ENCODE measurements around the gene PEX10.

PEX10 gene

DNA sequence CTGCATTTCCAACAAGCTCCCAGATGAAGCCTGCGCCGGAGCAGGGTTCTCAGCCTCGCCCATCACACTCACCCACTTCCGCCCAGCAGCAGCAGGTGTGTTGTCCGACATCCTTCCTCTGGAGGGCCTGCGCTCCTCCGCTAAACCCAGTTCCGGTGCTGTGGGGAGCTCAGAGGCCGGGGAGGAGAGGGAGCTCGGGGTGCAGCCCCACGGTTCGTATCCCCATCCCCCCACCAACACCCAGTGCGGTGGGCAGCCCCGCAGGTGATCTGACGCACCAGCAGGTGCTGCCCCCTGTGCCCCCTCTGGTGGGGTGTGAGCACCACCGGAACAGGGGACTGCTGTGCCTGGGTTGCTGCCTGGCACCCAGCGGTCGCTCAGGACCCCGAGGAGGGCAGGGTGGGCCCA lies 3.4 kb upstream of the PEX10 start:
- no peak overlapping the region for H3K4me3 ChIP-seq (ENCODE audit: low read length)

DNA sequence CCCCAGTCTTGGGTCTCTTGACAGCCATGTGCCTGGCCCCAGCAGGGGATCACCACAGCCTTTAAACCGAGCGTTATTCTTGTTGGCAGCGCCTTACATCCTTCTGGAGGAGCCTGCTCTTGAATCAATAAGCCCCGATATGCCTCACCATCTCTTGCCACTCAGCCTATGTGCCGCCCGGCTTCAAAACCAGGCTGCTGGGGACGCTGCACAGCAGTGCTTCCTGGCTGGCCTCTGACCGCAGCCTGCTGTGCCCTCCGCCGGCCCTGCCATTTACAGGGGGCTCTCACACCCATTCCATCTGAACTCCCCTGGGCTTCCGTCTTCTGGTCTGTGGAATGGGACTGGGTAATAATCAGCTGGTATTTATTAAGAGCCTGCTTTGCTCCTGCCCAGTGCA lies 3.0 kb upstream of the PEX10 start:
- no CpG with 5 or more reads among the region's 11 CpGs for WGBS (ENCODE audit: insufficient coverage, insufficient read length)
- no peaks in the 10 kb centered on the region for H3K36me3 ChIP-seq (ENCODE audit: control insufficient read depth, insufficient read depth, low read length)
- H3K4me1 ChIP-seq (ENCODE audit: control insufficient read depth, insufficient read depth, low read length), result peaks cover 5% of the 10 kb centered on the region
- H3K27ac ChIP-seq (ENCODE audit: low read length), result no peak overlapping the region
- DNase-seq (ENCODE audit: low read depth, low spot score), result no peak
- no peaks in the 10 kb centered on the region; the same call in 1 of the 2 replicates for H3K27me3 ChIP-seq (ENCODE audit: control insufficient read depth, insufficient read depth, low read length)
- no peaks in the 10 kb centered on the region for H3K9me3 ChIP-seq (ENCODE audit: control insufficient read depth, insufficient read depth, low read length)
- H3K4me3 ChIP-seq (ENCODE audit: low read length), result no peak overlapping the region

More for the DNA sequence above, 3.4 kb upstream of the PEX10 start:
- DNase-seq (ENCODE audit: low read depth, low spot score), result no peak
- H3K4me1 ChIP-seq (ENCODE audit: control insufficient read depth, insufficient read depth, low read length), result peaks cover 5% of the 10 kb centered on the region
- no peak overlapping the region for H3K27ac ChIP-seq (ENCODE audit: low read length)
- no peaks in the 10 kb centered on the region for H3K9me3 ChIP-seq (ENCODE audit: control insufficient read depth, insufficient read depth, low read length)
- no CpG with 5 or more reads among the region's 19 CpGs for WGBS (ENCODE audit: insufficient coverage, insufficient read length)
- H3K36me3 ChIP-seq (ENCODE audit: control insufficient read depth, insufficient read depth, low read length), result no peaks in the 10 kb centered on the region
- no peaks in the 10 kb centered on the region; the same call in 1 of the 2 replicates for H3K27me3 ChIP-seq (ENCODE audit: control insufficient read depth, insufficient read depth, low read length)

- Histone ChIP-seq H3K27ac (ENCODE audit: low read length) (no peak overlapping the region), H3K36me3 (ENCODE audit: control insufficient read depth, insufficient read depth, low read length) (0 out of 2 replicates have a peak, but pooled peaks cover 4% of the 10 kb centered on the region), H3K4me3 (ENCODE audit: low read length) (no peak overlapping the region), H3K27me3 (ENCODE audit: control insufficient read depth, insufficient read depth, low read length) (no peaks in the 10 kb centered on the region), H3K4me1 (ENCODE audit: control insufficient read depth, insufficient read depth, low read length) (peaks cover 5% of the 10 kb centered on the region), H3K9me3 (ENCODE audit: control insufficient read depth, insufficient read depth, low read length) (no peaks in the 10 kb centered on the region)
- peak; percentile 33 for DNase-seq (ENCODE audit: low read depth, low spot score)
- no CpG with 5 or more reads among the region's 25 CpGs for WGBS (ENCODE audit: insufficient coverage, insufficient read length)
Measured at GRCh38 chr1:2414297-2414958, 2.1 kb upstream of the PEX10 start.

DNA sequence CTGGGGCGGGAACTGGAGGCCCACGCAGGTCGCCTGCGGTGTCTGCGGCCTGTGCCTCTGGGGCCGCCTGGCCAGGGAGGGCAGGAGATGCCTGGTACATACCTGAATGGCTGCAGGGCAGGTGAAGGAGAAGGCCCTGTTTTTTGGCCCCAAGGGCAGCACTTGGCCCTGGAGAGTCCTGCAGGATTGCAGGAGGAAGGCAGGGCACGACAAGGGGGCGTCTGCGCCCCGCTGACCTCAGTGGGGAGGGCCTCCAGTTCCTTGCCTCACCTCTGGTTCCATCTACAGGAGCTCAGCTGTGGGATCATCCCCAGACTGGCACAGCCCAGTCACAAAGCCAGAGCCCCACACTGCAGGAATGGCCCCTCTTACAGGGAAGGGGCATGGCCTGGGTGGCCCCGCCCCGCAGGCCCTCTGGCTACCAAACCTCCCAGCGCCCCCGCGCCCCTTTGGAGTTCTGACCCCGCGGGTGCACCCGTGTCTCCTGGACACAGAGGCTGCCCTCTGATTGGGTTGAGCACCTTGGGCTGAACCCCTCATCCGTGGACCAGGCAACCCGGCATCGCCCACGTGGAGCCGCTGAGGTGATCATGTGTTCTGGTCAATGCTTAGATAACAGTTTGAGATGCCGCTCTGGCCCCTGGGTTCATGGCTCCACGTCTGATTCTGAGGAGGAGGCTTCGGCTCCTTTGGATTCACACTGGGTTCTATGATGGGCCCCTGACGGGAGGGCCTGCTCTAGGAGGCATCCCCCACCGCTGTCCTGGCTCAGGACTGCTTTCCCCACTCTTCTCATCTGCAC lies 1.3 kb upstream of the PEX10 start:
- DNase-seq (ENCODE audit: low read depth, low spot score), result no peak
- no CpG with 5 or more reads among the region's 28 CpGs for WGBS (ENCODE audit: insufficient coverage, insufficient read length)
- H3K27ac ChIP-seq (ENCODE audit: low read length), result no peak overlapping the region

DNA sequence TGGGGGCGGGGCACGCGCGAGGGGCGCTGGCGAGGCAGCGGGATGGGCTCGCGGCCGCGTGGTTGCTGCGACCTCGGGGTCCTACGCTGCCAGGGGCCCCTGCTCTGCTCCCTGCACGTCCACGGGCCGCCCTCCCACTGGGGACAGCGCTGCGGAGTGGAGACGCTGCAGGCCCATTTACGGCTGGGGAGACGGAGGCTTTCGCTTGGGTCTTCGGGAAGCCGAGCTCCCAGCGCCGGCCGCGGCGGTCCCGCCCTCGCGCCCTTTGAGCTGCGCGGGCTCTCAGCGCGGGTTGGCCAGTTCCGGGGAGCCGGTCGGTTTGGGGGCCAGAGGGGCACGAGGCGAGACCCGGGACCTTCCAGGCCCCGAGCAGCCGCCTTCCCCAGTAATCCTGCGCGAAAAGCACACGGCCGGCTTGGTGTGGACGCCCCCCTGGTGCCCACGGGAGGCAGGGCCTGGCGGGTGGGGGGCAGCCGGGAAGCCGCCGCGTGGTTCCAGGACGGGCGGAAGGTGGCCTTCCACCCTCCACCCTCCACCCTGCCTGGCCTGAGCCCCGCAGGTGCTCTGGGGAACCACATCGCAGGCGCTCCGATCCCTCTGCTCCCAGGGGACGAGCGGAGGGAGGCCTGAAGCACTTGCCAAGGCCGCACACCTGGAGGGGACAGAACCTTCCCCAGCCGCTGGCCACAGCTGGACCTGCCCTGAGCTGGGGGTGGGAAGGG lies 570 bp upstream of the PEX10 start:
- no peak overlapping the region for H3K27ac ChIP-seq (ENCODE audit: low read length)
- H3K4me3 ChIP-seq (ENCODE audit: low read length), result peak overlapping the region; percentile 78
- H3K36me3 ChIP-seq (ENCODE audit: control insufficient read depth, insufficient read depth, low read length), result peaks cover 10% of the 10 kb centered on the region; the same call in 1 of the 2 replicates
- DNase-seq (ENCODE audit: low read depth, low spot score), result no peak
- no peaks in the 10 kb centered on the region for H3K27me3 ChIP-seq (ENCODE audit: control insufficient read depth, insufficient read depth, low read length)
- H3K4me1 ChIP-seq (ENCODE audit: control insufficient read depth, insufficient read depth, low read length), result peaks cover 5% of the 10 kb centered on the region
- no peaks in the 10 kb centered on the region for H3K9me3 ChIP-seq (ENCODE audit: control insufficient read depth, insufficient read depth, low read length)
- WGBS (ENCODE audit: insufficient coverage, insufficient read length), result no CpG with 5 or more reads among the region's 66 CpGs

More for the DNA sequence above, 1.3 kb upstream of the PEX10 start:
- Histone ChIP-seq H3K4me1 (ENCODE audit: control insufficient read depth, insufficient read depth, low read length) (peaks cover 5% of the 10 kb centered on the region), H3K9me3 (ENCODE audit: control insufficient read depth, insufficient read depth, low read length) (no peaks in the 10 kb centered on the region), H3K36me3 (ENCODE audit: control insufficient read depth, insufficient read depth, low read length) (0 out of 2 replicates have a peak, but pooled peaks cover 8% of the 10 kb centered on the region), H3K27me3 (ENCODE audit: control insufficient read depth, insufficient read depth, low read length) (no peaks in the 10 kb centered on the region), H3K4me3 (ENCODE audit: low read length) (peak overlapping the region; percentile 78; the same call in 1 of the 2 replicates)

DNA sequence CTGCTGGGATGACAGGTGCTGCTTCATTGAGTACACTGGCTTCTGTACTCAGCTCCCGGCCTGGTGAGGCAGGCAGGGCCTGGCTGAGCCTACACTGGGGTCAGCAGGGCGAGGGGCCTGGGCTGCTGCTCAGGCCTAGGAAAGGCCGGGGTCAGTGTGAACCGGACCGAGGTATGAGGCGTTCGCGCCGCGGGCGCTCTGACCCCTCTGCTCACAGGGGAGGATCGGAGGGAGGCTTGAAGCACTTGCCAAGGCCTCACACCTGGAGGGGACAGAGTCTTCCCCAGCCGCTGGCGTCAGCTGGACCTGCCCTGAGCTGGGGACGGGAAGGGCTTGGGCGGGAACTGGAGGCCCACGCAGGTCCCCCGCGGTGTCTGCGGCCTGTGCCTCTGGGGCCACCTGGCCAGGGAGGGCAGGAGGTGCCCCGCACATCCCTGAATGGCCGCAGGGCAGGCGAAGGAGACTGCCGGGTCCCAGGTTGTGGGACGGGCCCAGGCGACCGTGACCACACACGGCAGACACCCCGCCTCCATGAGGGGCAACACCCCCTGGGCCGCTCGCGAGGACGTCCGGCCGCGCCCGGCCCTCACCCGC lies 466 bp downstream of the PEX10 start:
- Histone ChIP-seq H3K27me3 (ENCODE audit: control insufficient read depth, insufficient read depth, low read length) (no peaks in the 10 kb centered on the region), H3K36me3 (ENCODE audit: control insufficient read depth, insufficient read depth, low read length) (peaks cover 10% of the 10 kb centered on the region), H3K4me1 (ENCODE audit: control insufficient read depth, insufficient read depth, low read length) (peaks cover 5% of the 10 kb centered on the region), H3K27ac (ENCODE audit: low read length) (no peak overlapping the region), H3K4me3 (ENCODE audit: low read length) (peak overlapping the region; percentile 91), H3K9me3 (ENCODE audit: control insufficient read depth, insufficient read depth, low read length) (no peaks in the 10 kb centered on the region)
- no peak for DNase-seq (ENCODE audit: low read depth, low spot score)
- WGBS (ENCODE audit: insufficient coverage, insufficient read length), result no CpG with 5 or more reads among the region's 38 CpGs

DNA sequence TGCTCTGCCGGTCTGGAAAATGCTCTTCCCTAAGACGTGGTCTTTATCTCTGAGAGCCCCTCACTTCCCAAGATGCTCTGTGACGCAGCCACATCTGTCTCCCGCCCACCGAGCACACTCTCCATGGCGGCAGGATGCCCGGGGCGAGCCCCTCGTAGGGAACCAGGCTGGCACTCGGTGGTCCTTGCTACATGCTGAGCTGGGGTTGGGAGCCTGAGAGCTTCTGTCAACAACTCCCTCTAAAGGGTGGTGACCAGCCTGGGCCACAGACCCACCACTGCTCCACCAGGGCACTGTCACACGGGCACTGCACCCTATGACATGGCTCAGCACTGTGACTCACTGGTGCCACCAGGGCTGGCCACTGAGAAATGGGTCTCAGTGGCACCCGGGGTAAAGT lies 2.6 kb downstream of the PEX10 start:
- no peak for DNase-seq (ENCODE audit: low read depth, low spot score)
- Histone ChIP-seq H3K36me3 (ENCODE audit: control insufficient read depth, insufficient read depth, low read length) (peaks cover 15% of the 10 kb centered on the region), H3K27ac (ENCODE audit: low read length) (no peak overlapping the region), H3K27me3 (ENCODE audit: control insufficient read depth, insufficient read depth, low read length) (no peaks in the 10 kb centered on the region), H3K9me3 (ENCODE audit: control insufficient read depth, insufficient read depth, low read length) (no peaks in the 10 kb centered on the region), H3K4me3 (ENCODE audit: low read length) (no peak overlapping the region), H3K4me1 (ENCODE audit: control insufficient read depth, insufficient read depth, low read length) (peaks cover 3% of the 10 kb centered on the region)
- no CpG with 5 or more reads among the region's 12 CpGs for WGBS (ENCODE audit: insufficient coverage, insufficient read length)

- no peak overlapping the region for H3K27ac ChIP-seq (ENCODE audit: low read length)
Measured at GRCh38 chr1:2408859-2409276, 3.5 kb downstream of the PEX10 start.

GRCh38 chr1:2408456-2408855 lies 3.9 kb downstream of the PEX10 start:
- peaks cover 1% of the 10 kb centered on the region; the same call in 1 of the 2 replicates for H3K4me1 ChIP-seq (ENCODE audit: control insufficient read depth, insufficient read depth, low read length)
- no CpG with 5 or more reads among the region's 24 CpGs for WGBS (ENCODE audit: insufficient coverage, insufficient read length)
- no peaks in the 10 kb centered on the region for H3K27me3 ChIP-seq (ENCODE audit: control insufficient read depth, insufficient read depth, low read length)
- no peaks in the 10 kb centered on the region for H3K9me3 ChIP-seq (ENCODE audit: control insufficient read depth, insufficient read depth, low read length)
- H3K27ac ChIP-seq (ENCODE audit: low read length), result no peak overlapping the region
- H3K4me3 ChIP-seq (ENCODE audit: low read length), result no peak overlapping the region
- DNase-seq (ENCODE audit: low read depth, low spot score), result no peak
- H3K36me3 ChIP-seq (ENCODE audit: control insufficient read depth, insufficient read depth, low read length), result peaks cover 25% of the 10 kb centered on the region

More at GRCh38 chr1:2408859-2409276, 3.5 kb downstream of the PEX10 start:
- Histone ChIP-seq H3K4me1 (ENCODE audit: control insufficient read depth, insufficient read depth, low read length) (peaks cover 1% of the 10 kb centered on the region; the same call in 1 of the 2 replicates), H3K27me3 (ENCODE audit: control insufficient read depth, insufficient read depth, low read length) (no peaks in the 10 kb centered on the region), H3K9me3 (ENCODE audit: control insufficient read depth, insufficient read depth, low read length) (no peaks in the 10 kb centered on the region), H3K36me3 (ENCODE audit: control insufficient read depth, insufficient read depth, low read length) (peaks cover 23% of the 10 kb centered on the region), H3K4me3 (ENCODE audit: low read length) (no peak overlapping the region)
- no peak for DNase-seq (ENCODE audit: low read depth, low spot score)
- no CpG with 5 or more reads among the region's 13 CpGs for WGBS (ENCODE audit: insufficient coverage, insufficient read length)

- no peak overlapping the region for H3K27ac ChIP-seq (ENCODE audit: low read length)
- no peaks in the 10 kb centered on the region for H3K9me3 ChIP-seq (ENCODE audit: control insufficient read depth, insufficient read depth, low read length)
- no peaks in the 10 kb centered on the region; the same call in 1 of the 2 replicates for H3K4me1 ChIP-seq (ENCODE audit: control insufficient read depth, insufficient read depth, low read length)
- peaks cover 25% of the 10 kb centered on the region for H3K36me3 ChIP-seq (ENCODE audit: control insufficient read depth, insufficient read depth, low read length)
- WGBS (ENCODE audit: insufficient coverage, insufficient read length), result no CpG with 5 or more reads among the region's 8 CpGs
- H3K27me3 ChIP-seq (ENCODE audit: control insufficient read depth, insufficient read depth, low read length), result no peaks in the 10 kb centered on the region
- DNase-seq (ENCODE audit: low read depth, low spot score), result no peak
- no peak overlapping the region for H3K4me3 ChIP-seq (ENCODE audit: low read length)
Measured at GRCh38 chr1:2407991-2408275, 4.4 kb downstream of the PEX10 start.
